Upper lobe of left lung (tissue), 6 donors: ENCODE data around the gene DPF3. TPM values are rescaled to one million over a fixed set of nuclear protein-coding genes. Genes with fewer than 3 reads are reported as not detected.

Source experiments
- ATAC-seq, 2 donors: fragments of 200-7000 bp; cut with Tn5 transposase; one replicate each; pipeline ENCODE4 v1.9.1; 2022; ENCODE audit warnings: mild to moderate bottlenecking in 2 of 2, moderate library complexity in 2 of 2; ENCODE audit not compliant: low FRiP score in 2 of 2
- DNase-seq, 2 donors: peaks; one replicate each; pipeline ENCODE4 v3.0.0-alpha.2; 2019 to 2020
- H3K27ac ChIP-seq, 4 donors: fragments of 200-600 bp; sonication (generic); one replicate each; pipeline ENCODE4 v1.5.1; 2016 to 2019
- H3K27me3 ChIP-seq, 4 donors: fragments of 200-600 bp; sonication (generic); one replicate each; pipeline ENCODE4 v1.5.1; 2017 to 2019
- H3K36me3 ChIP-seq, 4 donors: fragments of 200-600 bp; sonication (generic); one replicate each; pipeline ENCODE4 v1.5.1; 2016 to 2019
- H3K4me1 ChIP-seq, 4 donors: fragments of 200-600 bp; sonication (generic); one replicate each; pipeline ENCODE4 v1.5.1; 2018 to 2019
- H3K4me3 ChIP-seq, 4 donors: fragments of 200-600 bp; sonication (generic); one replicate each; pipeline ENCODE4 v1.5.1; 2017 to 2019; ENCODE audit warnings: mild to moderate bottlenecking in 2 of 4, moderate library complexity in 1 of 4
- H3K9me3 ChIP-seq, 4 donors: fragments of 200-600 bp; sonication (generic); one replicate each; pipeline ENCODE4 v1.5.1; 2018 to 2019
- EP300 ChIP-seq, 4 donors: sonication (generic); formaldehyde crosslinking; IDR thresholded peaks; one replicate each; pipeline ENCODE4 v1.5.1; 2017; ENCODE audit warnings: antibody characterized with exemption in 4 of 4, control low read depth in 2 of 4
- POLR2A ChIP-seq, 4 donors: fragments of 450-650 bp; IDR thresholded peaks; one replicate each; pipeline ENCODE4 v1.5.1; 2016 to 2017; ENCODE audit warnings: antibody characterized with exemption in 4 of 4, mild to moderate bottlenecking in 2 of 4
- POLR2AphosphoS5 ChIP-seq, 2 donors: sonication (generic); formaldehyde crosslinking; IDR thresholded peaks; one replicate each; pipeline ENCODE4 v1.5.1; 2017; ENCODE audit warnings: antibody characterized with exemption in 2 of 2
- WGBS, 2 donors: methylation state at CpG; one replicate each; pipeline ENCODE4 v1.1.5; 2017 to 2018; 5-methylcytosine and 5-hydroxymethylcytosine counted together
- total RNA-seq, 6 donors: library from RNA; depleted of rRNA in 4 of 6; stranded (reverse); fragments of >200 nt in 4 of 6; gene quantifications; one replicate each; pipeline versions ENCODE4 v1.1.0 to v1.2.1, GENCODE V29; 2016 to 2021
- TF ChIP-seq, protein P1 (sequence below), 6 experiments: fragments of 450-650 bp in 4 of 6; fragments of 200-600 bp in 2 of 6; sonication (generic) in 2 of 6; IDR thresholded peaks; one replicate each; pipeline ENCODE4 v1.5.1; 2016 to 2019; ENCODE audit warnings: antibody characterized with exemption in 6 of 6
- donor health status: DM: no; HTN: no; CAD: no; lungs with moderate emphysema.
- donor health status: DM: no; HTN: yes; CAD: no; lungs with severe emphysema.

Gene DPF3
- total RNA-seq, 6 donors from 2014 or later = 0.30 to 1.3 (median 1.0) TPM

DNA sequence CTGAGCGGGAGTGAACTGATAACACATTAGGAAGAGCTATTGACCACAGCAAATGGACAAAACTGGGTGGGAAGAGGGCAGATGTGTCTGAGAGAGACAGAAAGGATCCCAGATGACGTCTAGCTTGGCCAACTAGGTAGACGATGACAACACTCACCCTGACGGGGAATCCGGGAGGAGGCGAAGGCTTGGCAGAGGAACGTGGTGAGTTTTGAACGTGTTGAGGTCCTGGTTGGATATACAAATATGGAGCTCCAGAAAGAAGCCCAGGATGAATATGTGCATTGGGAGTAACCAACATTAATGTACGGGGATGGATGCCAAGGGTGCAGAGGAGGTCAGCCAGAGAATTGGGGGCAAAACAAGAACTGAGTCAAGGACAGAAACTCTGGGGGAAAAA is 60.7 kb downstream of the DPF3 start:
- Histone ChIP-seq H3K27me3 (no peaks in the 10 kb centered on the region), H3K36me3 (no peaks in the 10 kb centered on the region), H3K4me1 (no peaks in the 10 kb centered on the region), H3K9me3 (no peaks in the 10 kb centered on the region), H3K4me3 (no peak overlapping the region), H3K27ac (no peak overlapping the region)
- 92 to 93% methylated on average over 9 of the region's 9 CpGs for WGBS, 2 donors
- ATAC-seq (no peak), DNase-seq (no peak)
- no peak for TF ChIP-seq POLR2A (IDR thresholded peaks at IDR 0.05)
- TF ChIP-seq EP300 (IDR thresholded peaks at IDR 0.05) = no peak
- TF ChIP-seq, protein P1, sequence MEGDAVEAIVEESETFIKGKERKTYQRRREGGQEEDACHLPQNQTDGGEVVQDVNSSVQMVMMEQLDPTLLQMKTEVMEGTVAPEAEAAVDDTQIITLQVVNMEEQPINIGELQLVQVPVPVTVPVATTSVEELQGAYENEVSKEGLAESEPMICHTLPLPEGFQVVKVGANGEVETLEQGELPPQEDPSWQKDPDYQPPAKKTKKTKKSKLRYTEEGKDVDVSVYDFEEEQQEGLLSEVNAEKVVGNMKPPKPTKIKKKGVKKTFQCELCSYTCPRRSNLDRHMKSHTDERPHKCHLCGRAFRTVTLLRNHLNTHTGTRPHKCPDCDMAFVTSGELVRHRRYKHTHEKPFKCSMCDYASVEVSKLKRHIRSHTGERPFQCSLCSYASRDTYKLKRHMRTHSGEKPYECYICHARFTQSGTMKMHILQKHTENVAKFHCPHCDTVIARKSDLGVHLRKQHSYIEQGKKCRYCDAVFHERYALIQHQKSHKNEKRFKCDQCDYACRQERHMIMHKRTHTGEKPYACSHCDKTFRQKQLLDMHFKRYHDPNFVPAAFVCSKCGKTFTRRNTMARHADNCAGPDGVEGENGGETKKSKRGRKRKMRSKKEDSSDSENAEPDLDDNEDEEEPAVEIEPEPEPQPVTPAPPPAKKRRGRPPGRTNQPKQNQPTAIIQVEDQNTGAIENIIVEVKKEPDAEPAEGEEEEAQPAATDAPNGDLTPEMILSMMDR (IDR thresholded peaks at IDR 0.05) = no peak
- TF ChIP-seq POLR2AphosphoS5 (IDR thresholded peaks at IDR 0.05) = no peak

DNA sequence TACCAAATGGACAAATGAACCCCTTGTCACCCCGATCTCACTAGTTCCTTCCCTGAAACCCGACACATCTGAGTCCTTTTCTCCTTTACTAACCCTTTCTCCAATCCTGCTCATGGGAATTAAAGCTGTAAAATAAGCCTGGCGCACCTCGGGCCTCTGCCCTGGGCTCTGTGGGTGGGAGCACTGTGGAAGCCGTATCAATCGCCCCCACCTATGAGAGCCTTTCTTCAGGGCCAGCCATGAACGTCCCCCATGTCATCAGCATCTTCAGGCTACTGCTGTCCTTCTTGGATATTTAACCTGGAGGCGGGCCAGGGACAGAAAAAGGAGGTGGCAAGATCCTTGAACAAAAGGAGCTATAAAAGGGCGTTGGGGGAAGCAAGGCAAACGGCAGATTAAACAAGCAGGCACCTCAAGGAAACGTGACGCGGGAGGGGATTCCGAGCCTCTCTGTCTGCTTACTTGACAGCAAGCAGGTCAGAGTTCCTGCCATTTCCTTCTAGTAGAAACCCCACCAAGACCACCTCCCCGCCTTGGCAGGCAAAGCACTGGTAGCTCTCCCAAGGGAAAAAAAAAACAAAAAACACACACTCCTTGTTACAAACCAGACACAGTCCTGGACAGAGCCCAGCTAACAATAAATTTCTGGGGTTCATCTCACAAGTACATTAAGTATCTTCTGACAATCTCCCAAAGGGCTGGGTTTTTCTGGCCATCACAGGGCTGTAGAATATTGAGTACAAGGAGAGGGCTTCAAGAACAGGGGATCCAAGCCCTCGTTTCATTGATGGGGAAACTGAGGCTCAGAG is 62.9 kb downstream of the DPF3 start:
- ATAC-seq = no peak

DNA sequence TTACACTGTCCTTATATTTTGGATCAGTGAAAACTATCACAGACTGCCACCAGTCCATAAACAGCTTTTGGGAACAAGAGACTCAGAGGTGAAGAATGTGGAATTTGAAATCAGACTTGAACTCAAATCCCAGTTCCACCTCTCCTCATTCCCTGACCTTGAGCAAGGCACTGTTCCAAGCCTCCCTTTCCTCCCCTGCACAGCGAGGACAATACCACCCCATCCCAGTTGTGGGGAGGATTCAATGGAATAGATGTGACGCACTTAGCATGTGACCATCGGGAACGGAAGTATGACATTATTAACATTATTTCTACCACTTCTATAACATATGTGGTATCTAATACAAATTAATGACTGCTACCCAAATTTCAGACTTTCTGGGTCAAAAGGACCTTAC is 63.5 kb downstream of the DPF3 start:
- Histone ChIP-seq H3K27me3 (no peaks in the 10 kb centered on the region), H3K4me3 (no peak overlapping the region), H3K36me3 (no peaks in the 10 kb centered on the region), H3K27ac (no peak overlapping the region), H3K4me1 (no peaks in the 10 kb centered on the region), H3K9me3 (no peaks in the 10 kb centered on the region)
- ATAC-seq (no peak), DNase-seq (no peak)
- TF ChIP-seq POLR2AphosphoS5 (IDR thresholded peaks at IDR 0.05) (no peak), POLR2A (IDR thresholded peaks at IDR 0.05) (no peak), EP300 (IDR thresholded peaks at IDR 0.05) (no peak)
- TF ChIP-seq, protein P1 (IDR thresholded peaks at IDR 0.05) = no peak
- 59 to 79% methylated on average over 4 of the region's 4 CpGs for WGBS, 2 donors

More for the DNA sequence above, 62.9 kb downstream of the DPF3 start:
- H3K27ac ChIP-seq = no peak overlapping the region
- 24 to 27% methylated on average over 16 of the region's 16 CpGs for WGBS, 2 donors
- H3K4me1 ChIP-seq = no peaks in the 10 kb centered on the region
- no peak overlapping the region for H3K4me3 ChIP-seq
- no peaks in the 10 kb centered on the region for H3K27me3 ChIP-seq
- DNase-seq = no peak
- no peaks in the 10 kb centered on the region for H3K36me3 ChIP-seq
- H3K9me3 ChIP-seq = no peaks in the 10 kb centered on the region
- TF ChIP-seq POLR2A (IDR thresholded peaks at IDR 0.05) (no peak), EP300 (IDR thresholded peaks at IDR 0.05) (no peak), POLR2AphosphoS5 (IDR thresholded peaks at IDR 0.05) (no peak)
- TF ChIP-seq, protein P1 (IDR thresholded peaks at IDR 0.05) = no peak

DNA sequence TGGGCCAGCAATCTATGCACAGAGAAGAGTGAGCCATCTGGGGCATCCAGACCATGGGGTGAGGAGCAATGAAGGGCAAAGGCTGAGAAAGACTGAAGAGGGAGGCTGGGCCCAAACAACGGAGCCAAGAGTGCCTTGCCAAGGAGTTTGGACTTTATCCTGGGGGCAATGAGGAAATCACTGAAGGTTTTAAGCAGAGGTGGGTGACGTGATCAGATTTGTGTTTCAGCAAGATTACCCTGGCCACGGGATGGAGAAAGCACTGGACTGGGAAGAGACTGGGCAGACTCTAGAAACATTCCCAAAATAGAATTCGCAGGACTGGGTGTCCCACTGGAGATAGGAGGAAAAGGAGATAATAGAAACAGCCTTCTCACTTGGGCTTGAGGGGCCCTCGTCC is 65.3 kb downstream of the DPF3 start:
- no peak overlapping the region for H3K4me3 ChIP-seq
- WGBS, 2 donors = 91% methylated on average over 5 of the region's 5 CpGs
- no peak overlapping the region for H3K27ac ChIP-seq
- no peak for ATAC-seq
- TF ChIP-seq POLR2A (IDR thresholded peaks at IDR 0.05) (no peak), POLR2AphosphoS5 (IDR thresholded peaks at IDR 0.05) (no peak), EP300 (IDR thresholded peaks at IDR 0.05) (no peak)
- TF ChIP-seq, protein P1 (IDR thresholded peaks at IDR 0.05) = no peak
- no peaks in the 10 kb centered on the region for H3K27me3 ChIP-seq
- H3K9me3 ChIP-seq = no peaks in the 10 kb centered on the region
- no peak for DNase-seq
- no peaks in the 10 kb centered on the region for H3K4me1 ChIP-seq
- no peaks in the 10 kb centered on the region for H3K36me3 ChIP-seq

DNA sequence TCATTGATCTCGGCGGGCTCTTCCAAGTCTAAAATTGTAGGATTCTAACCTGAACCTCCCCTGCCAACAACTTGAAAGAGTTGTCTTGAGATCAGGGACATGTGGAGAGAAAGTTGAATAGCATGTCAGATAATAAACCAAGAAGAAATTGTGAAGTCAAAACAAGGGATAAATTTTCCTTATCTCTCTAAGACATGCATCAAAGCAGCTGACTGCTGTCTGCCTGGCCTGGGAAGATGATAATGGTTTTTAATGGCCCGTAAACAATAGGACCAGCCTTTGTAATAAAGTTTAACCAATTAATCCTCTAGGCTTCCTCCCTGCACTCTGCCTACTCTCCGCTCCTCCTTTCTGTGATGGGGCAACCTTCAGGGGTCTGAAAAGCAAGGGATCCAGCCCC is 67.9 kb downstream of the DPF3 start:
- no peak for ATAC-seq
- no peak for DNase-seq
- Histone ChIP-seq H3K27me3 (no peaks in the 10 kb centered on the region), H3K36me3 (no peaks in the 10 kb centered on the region), H3K27ac (no peak overlapping the region), H3K4me1 (no peaks in the 10 kb centered on the region), H3K9me3 (no peaks in the 10 kb centered on the region), H3K4me3 (no peak overlapping the region)
- WGBS, 2 donors = 76 to 82% methylated on average over 4 of the region's 4 CpGs
- no peak for TF ChIP-seq EP300 (IDR thresholded peaks at IDR 0.05)
- TF ChIP-seq POLR2AphosphoS5 (IDR thresholded peaks at IDR 0.05) = no peak
